Loucy (cell line): ENCODE measurements around the gene OGG1.
"Not testable (repeated sequence)": the region's sequence is repeated elsewhere in the genome, so short reads cannot be mapped to it uniquely, and the experiment has no call there.

Experiments
- H2AFZ ChIP-seq: fragments of 200-600 bp; sonication (generic); 2 replicates; pipeline ENCODE4 v1.6.0; 2016; ENCODE audit warnings: antibody characterized with exemption, mild to moderate bottlenecking, low read length, moderate library complexity
- H3F3A ChIP-seq: fragments of 200-600 bp; 2 replicates; pipeline ENCODE4 v1.6.0; 2016; ENCODE audit warnings: antibody characterized with exemption, low read depth, mild to moderate bottlenecking
- H3K27me3 ChIP-seq: fragments of 200-600 bp; sonication (generic); 2 replicates; pipeline ENCODE4 v1.6.1; 2014; ENCODE audit warnings: low read length, mild to moderate bottlenecking; ENCODE audit not compliant: insufficient read depth, poor library complexity, severe bottlenecking
- H3K36me3 ChIP-seq: fragments of 200-600 bp; sonication (generic); 2 replicates; pipeline ENCODE4 v1.6.1; 2016; ENCODE audit warnings: low read length; ENCODE audit not compliant: insufficient read depth
- H3K4me1 ChIP-seq: fragments of 200-600 bp; sonication (generic); 2 replicates; pipeline ENCODE4 v1.5.1; 2014; ENCODE audit warnings: low read length, mild to moderate bottlenecking; ENCODE audit not compliant: insufficient read depth, poor library complexity, severe bottlenecking
- H3K4me2 ChIP-seq: fragments of 200-600 bp; sonication (generic); 2 replicates; pipeline ENCODE4 v1.6.0; 2014; ENCODE audit warnings: antibody characterized with exemption, low read length, low read depth, mild to moderate bottlenecking; ENCODE audit not compliant: poor library complexity, severe bottlenecking
- H3K4me3 ChIP-seq: fragments of 200-600 bp; sonication (generic); 2 replicates; pipeline ENCODE4 v1.5.1; 2014; ENCODE audit warnings: low read length, mild to moderate bottlenecking, mixed read lengths; ENCODE audit not compliant: poor library complexity, severe bottlenecking
- H3K79me2 ChIP-seq: fragments of 200-600 bp; sonication (generic); 2 replicates; pipeline ENCODE4 v1.6.1; 2014; ENCODE audit warnings: low read length; ENCODE audit not compliant: insufficient read depth
- H3K9ac ChIP-seq: fragments of 200-600 bp; sonication (generic); 2 replicates; pipeline ENCODE4 v1.6.0; 2014; ENCODE audit warnings: mild to moderate bottlenecking, low read depth, low read length, moderate library complexity; ENCODE audit not compliant: poor library complexity, severe bottlenecking
- H3K9me2 ChIP-seq: fragments of 200-600 bp; sonication (generic); replicated peaks from 2 replicates; pipeline ENCODE4 v1.6.1; 2016; ENCODE audit warnings: low read depth, low read length, mixed read lengths
- H3K9me3 ChIP-seq: fragments of 200-600 bp; sonication (generic); 2 replicates; pipeline ENCODE4 v1.6.1; 2014; ENCODE audit warnings: mild to moderate bottlenecking, antibody characterized with exemption, low read length, low read depth; ENCODE audit not compliant: insufficient read depth
- H4K20me1 ChIP-seq: fragments of 200-600 bp; sonication (generic); 2 replicates; pipeline ENCODE4 v1.6.0; 2014; ENCODE audit warnings: antibody characterized with exemption, low read length, mild to moderate bottlenecking; ENCODE audit not compliant: insufficient read depth, poor library complexity, severe bottlenecking
- CTCF ChIP-seq: fragments of 200-600 bp; sonication (generic); conservative IDR thresholded peaks from 2 replicates; pipeline ENCODE4 v1.5.1; 2014; ENCODE audit warnings: mild to moderate bottlenecking, antibody characterized with exemption, low read length
- EZH2phosphoT487 ChIP-seq: fragments of 200-600 bp; IDR thresholded peaks from 2 replicates; pipeline ENCODE4 v1.6.1; 2018; ENCODE audit warnings: antibody characterized with exemption, mild to moderate bottlenecking, moderate library complexity, borderline replicate concordance

Gene OGG1

GRCh38 chr3:9770276-9770812 lies 20.6 kb downstream of the OGG1 start:
- no peaks in the 10 kb centered on the region for H3K9me3 ChIP-seq
- no peaks in the 10 kb centered on the region for H3K27me3 ChIP-seq
- H4K20me1 ChIP-seq = no peaks in the 10 kb centered on the region
- H3K79me2 ChIP-seq = no peaks in the 10 kb centered on the region
- H3K9ac ChIP-seq = no peak overlapping the region
- no peaks in the 10 kb centered on the region for H3K9me2 ChIP-seq
- TF ChIP-seq CTCF (no peak), EZH2phosphoT487 (no peak)
- H3K4me2 ChIP-seq = no peak overlapping the region
- peaks cover 10% of the 10 kb centered on the region for H3K4me1 ChIP-seq
- no peak overlapping the region for H2AFZ ChIP-seq
- H3K4me3 ChIP-seq = no peak overlapping the region
- no peaks in the 10 kb centered on the region for H3K36me3 ChIP-seq
- H3F3A ChIP-seq = no peaks in the 10 kb centered on the region

GRCh38 chr3:9771007-9771406 lies 21.3 kb downstream of the OGG1 start:
- H3K9ac ChIP-seq, H4K20me1 ChIP-seq, H3F3A ChIP-seq, H3K79me2 ChIP-seq, H3K4me1 ChIP-seq, H3K9me2 ChIP-seq, H3K9me3 ChIP-seq, H2AFZ ChIP-seq, H3K27me3 ChIP-seq, H3K4me2 ChIP-seq, H3K4me3 ChIP-seq, H3K36me3 ChIP-seq: not testable (repeated sequence)

GRCh38 chr3:9776896-9777693 lies 27.3 kb downstream of the OGG1 start:
- Histone ChIP-seq H3K9me2 (no peaks in the 10 kb centered on the region), H3K9me3 (no peaks in the 10 kb centered on the region), H3K4me3 (no peak overlapping the region), H3K36me3 (no peaks in the 10 kb centered on the region), H3K79me2 (peaks cover 2% of the 10 kb centered on the region; the same call in 1 of the 2 replicates), H3K4me2 (no peak overlapping the region), H4K20me1 (no peaks in the 10 kb centered on the region), H2AFZ (no peak overlapping the region), H3K4me1 (peaks cover 53% of the 10 kb centered on the region), H3K27me3 (no peaks in the 10 kb centered on the region), H3F3A (peaks cover 13% of the 10 kb centered on the region), H3K9ac (no peak overlapping the region)
- no peak for TF ChIP-seq EZH2phosphoT487
- TF ChIP-seq CTCF = no peak

- H3K4me2 ChIP-seq = peak overlapping the region; percentile 92
- peaks cover 59% of the 10 kb centered on the region for H3K4me1 ChIP-seq
Observed at GRCh38 chr3:9777694-9778021, 27.9 kb downstream of the OGG1 start.

More at GRCh38 chr3:9777694-9778021, 27.9 kb downstream of the OGG1 start:
- Histone ChIP-seq H3K27me3 (no peaks in the 10 kb centered on the region), H3K9me3 (no peaks in the 10 kb centered on the region), H3K9me2 (no peaks in the 10 kb centered on the region), H3K9ac (no peak overlapping the region), H3K79me2 (peaks cover 4% of the 10 kb centered on the region; the same call in 1 of the 2 replicates), H2AFZ (no peak overlapping the region), H4K20me1 (no peaks in the 10 kb centered on the region), H3K4me3 (no peak overlapping the region), H3F3A (peaks cover 13% of the 10 kb centered on the region), H3K36me3 (no peaks in the 10 kb centered on the region)
- TF ChIP-seq CTCF = no peak
- no peak for TF ChIP-seq EZH2phosphoT487
